ENCODE data around the gene TMTC2.

The TMTC2 gene

GRCh38 chr12:82730953-82731459 lies 44.3 kb downstream of the TMTC2 start:
- no peak for DNase-seq
- TF ChIP-seq CTCF (IDR thresholded peaks at IDR 0.05; ENCODE audit: low read depth, low read length, missing control alignments) = no peak
- Histone ChIP-seq H3K27ac (no peak overlapping the region), H3K36me3 (replicated peaks) (no peaks in the 10 kb centered on the region), H3K4me3 (ENCODE audit: low read depth, low read length) (no peak overlapping the region), H3K27me3 (replicated peaks) (no peaks in the 10 kb centered on the region)
- in situ Hi-C loops (cut with HindIII; ENCODE audit: low pct_ligation_motif_present, low sequenced_read_pairs) = no loop called here

- Histone ChIP-seq H3K27me3 (replicated peaks) (no peaks in the 10 kb centered on the region), H3K4me3 (ENCODE audit: low read depth, low read length) (no peak overlapping the region), H3K27ac (peak overlapping the region; percentile 67), H3K36me3 (replicated peaks) (no peaks in the 10 kb centered on the region)
- no peak for TF ChIP-seq CTCF (IDR thresholded peaks at IDR 0.05; ENCODE audit: low read depth, low read length, missing control alignments)
- in situ Hi-C loops (cut with HindIII; ENCODE audit: low pct_ligation_motif_present, low sequenced_read_pairs) = no loop called here
- peak; percentile 80 for DNase-seq
These were observed 53.7 kb downstream of the TMTC2 start for GRCh38 chr12:82740129-82741000.

- no peak for DNase-seq
- TF ChIP-seq CTCF (IDR thresholded peaks at IDR 0.05; ENCODE audit: low read depth, low read length, missing control alignments) = no peak
- in situ Hi-C loops (cut with HindIII; ENCODE audit: low pct_ligation_motif_present, low sequenced_read_pairs) = no loop called here
These were observed 58.5 kb downstream of the TMTC2 start for GRCh38 chr12:82745063-82745674.

GRCh38 chr12:82745807-82746206 lies 59.1 kb downstream of the TMTC2 start:
- Histone ChIP-seq H3K36me3 (replicated peaks) (no peaks in the 10 kb centered on the region), H3K27me3 (replicated peaks) (no peaks in the 10 kb centered on the region), H3K27ac (no peak overlapping the region), H3K4me3 (ENCODE audit: low read depth, low read length) (no peak overlapping the region)
- DNase-seq = no peak
- no peak for TF ChIP-seq CTCF (IDR thresholded peaks at IDR 0.05; ENCODE audit: low read depth, low read length, missing control alignments)
- in situ Hi-C loops (cut with HindIII; ENCODE audit: low pct_ligation_motif_present, low sequenced_read_pairs) = no loop called here

More at GRCh38 chr12:82745063-82745674, 58.5 kb downstream of the TMTC2 start:
- H3K36me3 ChIP-seq (replicated peaks) = no peaks in the 10 kb centered on the region
- H3K27ac ChIP-seq = no peak overlapping the region
- H3K27me3 ChIP-seq (replicated peaks) = no peaks in the 10 kb centered on the region
- H3K4me3 ChIP-seq (ENCODE audit: low read depth, low read length) = no peak overlapping the region

- Histone ChIP-seq H3K36me3 (replicated peaks) (no peaks in the 10 kb centered on the region), H3K27me3 (replicated peaks) (no peaks in the 10 kb centered on the region), H3K27ac (no peak overlapping the region), H3K4me3 (ENCODE audit: low read depth, low read length) (no peak overlapping the region)
- TF ChIP-seq CTCF (IDR thresholded peaks at IDR 0.05; ENCODE audit: low read depth, low read length, missing control alignments) = no peak
- DNase-seq = no peak
- in situ Hi-C loops (cut with HindIII; ENCODE audit: low pct_ligation_motif_present, low sequenced_read_pairs) = no loop called here
These were observed 60.0 kb downstream of the TMTC2 start for GRCh38 chr12:82746668-82747067.
